ENCODE measurements around the gene HDAC4.
A peak's percentile ranks its signal among the peaks of the same experiment; 100 is the strongest.

HDAC4 gene

DNA sequence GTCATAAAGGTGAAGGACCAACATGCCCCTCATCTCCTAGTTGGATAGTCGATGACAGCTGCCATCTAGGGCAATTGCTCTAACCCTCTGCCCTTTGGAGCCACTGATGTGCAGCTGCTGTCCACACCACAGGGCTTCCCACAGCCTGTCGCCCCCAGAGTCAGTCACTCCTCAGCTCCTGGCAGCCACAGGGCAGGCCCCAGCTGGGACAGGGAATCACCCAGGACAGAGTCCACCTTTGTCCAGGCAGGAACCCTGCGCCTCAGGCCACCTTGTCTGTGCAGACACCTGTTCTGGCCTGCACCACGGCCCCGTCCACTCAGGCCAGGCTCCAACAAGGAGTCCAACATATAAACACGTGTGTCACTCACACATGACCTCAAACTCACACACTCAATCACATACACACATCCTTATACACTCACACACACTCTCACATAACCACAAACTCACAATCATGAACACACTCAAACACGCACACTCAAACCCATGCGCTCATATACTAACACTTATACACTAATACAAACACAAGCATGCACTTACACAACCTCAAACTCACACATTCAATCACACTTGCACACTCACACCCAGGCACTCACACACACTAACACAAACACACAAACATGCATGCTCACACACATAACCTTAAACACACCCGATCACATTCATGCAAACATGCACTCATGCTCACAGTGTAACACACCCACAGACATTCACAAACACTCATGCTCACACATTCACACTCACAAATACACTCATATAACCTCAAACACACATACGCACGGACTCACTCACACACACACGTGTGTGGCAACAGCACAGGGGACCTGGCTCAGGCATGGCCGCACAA lies 29.7 kb downstream of the HDAC4 start:
- DNase-seq (ENCODE audit: low read depth, low spot score), result no peak

GRCh38 chr2:239370403-239370802 lies 30.4 kb downstream of the HDAC4 start:
- no peak for DNase-seq (ENCODE audit: low read depth, low spot score)

- peak; percentile 16 for DNase-seq (ENCODE audit: low read depth, low spot score)
Measured at GRCh38 chr2:239369631-239370161, 31.1 kb downstream of the HDAC4 start.

DNA sequence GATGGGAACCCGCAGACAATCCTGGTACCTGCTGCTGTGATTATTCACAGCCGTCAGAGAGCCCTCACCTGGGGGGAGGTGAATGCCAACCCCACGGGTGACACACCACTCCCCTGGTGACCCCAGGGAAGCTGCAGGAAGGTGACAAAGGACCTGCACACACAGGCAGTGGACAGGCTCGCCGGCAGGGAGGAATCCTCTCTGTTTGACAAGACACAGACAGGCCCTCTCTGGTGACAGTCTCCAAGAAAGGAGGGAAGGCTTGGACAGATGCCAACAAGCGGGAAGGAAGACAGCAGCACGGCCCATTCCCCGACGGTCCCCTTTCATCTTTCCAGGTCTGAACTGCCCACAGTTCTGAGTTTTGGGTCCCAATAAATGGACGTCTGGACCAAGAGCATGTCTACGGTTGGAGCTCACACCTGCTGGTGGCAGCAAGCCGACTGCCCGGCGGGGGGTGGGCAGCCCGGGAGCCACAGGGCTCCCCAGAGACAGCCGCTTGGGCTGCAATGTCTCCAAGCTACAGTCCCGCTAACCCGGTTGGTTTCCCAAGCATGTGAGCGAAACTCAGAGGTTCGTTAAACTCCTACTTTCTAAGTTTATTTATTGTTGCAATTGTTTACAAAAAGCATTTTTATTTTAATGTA lies 31.8 kb downstream of the HDAC4 start:
- no peak for DNase-seq (ENCODE audit: low read depth, low spot score)

GRCh38 chr2:239368321-239368720 lies 32.5 kb downstream of the HDAC4 start:
- no peak for DNase-seq (ENCODE audit: low read depth, low spot score)

- DNase-seq (ENCODE audit: low read depth, low spot score), result no peak
Measured at GRCh38 chr2:239366740-239367139, 34.1 kb downstream of the HDAC4 start.

DNA sequence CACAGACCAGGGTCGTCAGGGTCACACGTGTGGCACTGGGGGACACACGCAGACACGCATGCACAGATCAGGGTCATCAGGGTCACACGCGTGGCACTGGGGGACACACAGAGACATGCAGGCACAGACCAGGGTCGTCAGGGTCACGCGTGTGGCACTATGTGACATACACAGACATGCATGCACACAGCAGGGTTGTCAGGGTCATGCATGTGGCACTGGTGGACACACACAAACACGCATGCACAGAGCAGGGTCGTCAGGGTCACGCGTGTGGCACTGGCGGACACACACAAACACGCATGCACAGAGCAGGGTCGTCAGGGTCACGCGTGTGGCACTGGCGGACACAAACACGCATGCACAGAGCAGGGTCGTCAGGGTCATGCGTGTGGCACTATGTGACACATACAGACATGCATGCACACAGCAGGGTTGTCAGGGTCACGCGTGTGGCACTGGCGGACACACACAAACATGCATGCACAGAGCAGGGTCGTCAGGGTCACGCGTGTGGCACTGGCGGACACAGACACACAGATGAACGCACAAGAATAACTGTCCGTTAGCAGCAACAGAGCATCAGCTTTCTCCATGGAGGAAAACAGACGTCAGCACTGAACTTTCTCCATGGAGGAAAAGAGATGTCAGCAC lies 34.9 kb downstream of the HDAC4 start:
- DNase-seq (ENCODE audit: low read depth, low spot score), result no peak

DNA sequence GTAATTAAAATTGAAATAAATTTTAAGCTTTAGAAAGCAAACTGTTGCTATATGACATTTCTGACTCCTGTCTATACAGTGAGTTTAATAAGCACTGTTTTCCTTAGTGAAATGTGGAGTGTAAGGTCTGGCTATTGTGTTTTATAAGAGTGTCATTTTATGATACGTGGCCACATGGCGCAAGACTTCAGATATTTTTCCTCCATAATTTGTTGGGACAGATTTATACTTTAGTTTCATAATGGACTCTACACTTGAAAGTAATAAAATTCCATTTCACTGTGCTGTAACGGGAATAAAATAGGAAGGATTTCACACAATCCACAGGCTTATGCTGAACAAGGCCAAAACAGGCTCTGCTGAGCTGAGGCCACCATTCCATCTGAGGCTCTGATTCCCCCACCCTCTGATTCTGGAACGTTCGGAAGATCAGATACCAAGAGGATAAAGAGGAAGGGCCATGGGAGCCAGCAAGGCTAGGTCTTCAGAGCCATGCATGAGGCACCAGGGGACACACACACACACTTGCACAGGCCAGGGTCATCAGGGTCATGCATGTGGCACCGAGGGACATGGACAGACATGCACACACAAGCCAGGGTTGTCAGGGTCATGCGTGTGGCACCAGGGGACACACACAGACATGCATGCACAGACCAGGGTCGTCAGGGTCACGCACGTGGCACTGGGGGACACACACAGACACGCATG lies 35.6 kb downstream of the HDAC4 start:
- DNase-seq (ENCODE audit: low read depth, low spot score), result no peak

DNA sequence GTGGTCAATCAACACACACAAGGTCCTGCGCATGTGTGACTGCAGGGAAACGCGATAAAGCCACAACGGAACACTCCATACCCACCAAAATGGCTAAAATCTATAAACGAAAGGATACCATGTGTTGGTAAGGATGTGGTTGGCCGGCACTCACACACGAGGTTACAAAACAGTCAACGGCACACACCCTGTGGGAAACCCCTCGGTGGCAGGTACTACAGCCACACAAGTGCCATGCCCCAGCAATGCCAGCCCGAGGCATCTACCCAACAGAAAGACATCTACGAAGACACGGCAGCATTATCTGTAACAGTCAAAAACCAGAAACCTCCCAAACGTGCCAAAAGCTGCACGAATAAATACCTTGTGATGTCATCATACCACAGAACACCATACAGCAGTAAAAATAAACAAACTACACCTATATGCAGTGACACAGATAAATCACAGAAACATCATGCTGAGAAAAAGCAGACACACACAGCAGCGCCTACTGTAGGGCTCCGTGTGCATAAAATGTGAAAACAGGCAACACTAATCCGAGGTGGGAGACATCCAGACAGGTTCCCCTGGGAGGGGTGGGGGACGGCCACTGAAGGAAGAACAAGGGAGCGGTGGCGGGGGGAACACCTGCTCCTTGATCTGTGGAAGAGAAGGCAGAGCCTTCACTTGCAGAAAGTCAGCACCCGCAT lies 36.7 kb downstream of the HDAC4 start:
- no peak for DNase-seq (ENCODE audit: low read depth, low spot score)

- no peak for DNase-seq (ENCODE audit: low read depth, low spot score)
Measured at GRCh38 chr2:239362507-239362906, 38.3 kb downstream of the HDAC4 start.

GRCh38 chr2:239361311-239361642 lies 39.5 kb downstream of the HDAC4 start:
- DNase-seq (ENCODE audit: low read depth, low spot score), result no peak

GRCh38 chr2:239360421-239361310 lies 40.2 kb downstream of the HDAC4 start:
- DNase-seq (ENCODE audit: low read depth, low spot score), result no peak

GRCh38 chr2:239360008-239360407 lies 40.8 kb downstream of the HDAC4 start:
- no peak for DNase-seq (ENCODE audit: low read depth, low spot score)

DNA sequence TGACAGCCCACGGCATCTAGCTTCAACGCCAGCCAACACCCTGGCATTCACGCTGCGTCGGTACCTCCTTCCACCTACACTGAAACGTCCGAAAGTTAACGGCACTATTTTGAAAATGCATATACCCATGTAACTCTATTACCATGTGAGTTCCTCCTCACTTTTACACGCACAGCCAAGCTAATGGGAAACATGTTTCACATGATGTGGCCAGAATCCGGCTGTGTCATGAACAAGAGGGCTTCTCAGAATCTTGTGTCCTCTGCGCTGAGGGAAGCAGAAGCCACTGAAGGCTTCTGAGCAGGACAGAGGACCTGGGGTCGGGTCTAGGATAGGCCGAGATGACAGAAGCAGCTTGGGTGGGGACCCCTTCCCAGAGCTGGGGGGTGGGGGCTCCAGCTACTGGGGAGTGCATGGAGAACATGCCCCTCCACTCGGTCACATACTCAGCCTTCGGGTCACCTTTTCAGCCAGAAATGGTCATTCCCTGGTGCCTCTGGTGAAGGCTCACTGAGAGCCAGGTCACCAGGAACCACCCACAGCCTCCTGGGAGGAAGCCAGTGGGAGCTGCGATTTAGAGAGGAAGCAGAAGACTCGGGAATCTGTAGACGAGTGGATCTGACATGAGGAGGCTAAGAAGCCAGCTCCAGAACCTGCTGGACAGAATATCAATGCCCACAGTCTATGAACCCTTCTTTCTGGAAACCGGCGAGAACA lies 41.5 kb downstream of the HDAC4 start:
- no peak for DNase-seq (ENCODE audit: low read depth, low spot score)

DNA sequence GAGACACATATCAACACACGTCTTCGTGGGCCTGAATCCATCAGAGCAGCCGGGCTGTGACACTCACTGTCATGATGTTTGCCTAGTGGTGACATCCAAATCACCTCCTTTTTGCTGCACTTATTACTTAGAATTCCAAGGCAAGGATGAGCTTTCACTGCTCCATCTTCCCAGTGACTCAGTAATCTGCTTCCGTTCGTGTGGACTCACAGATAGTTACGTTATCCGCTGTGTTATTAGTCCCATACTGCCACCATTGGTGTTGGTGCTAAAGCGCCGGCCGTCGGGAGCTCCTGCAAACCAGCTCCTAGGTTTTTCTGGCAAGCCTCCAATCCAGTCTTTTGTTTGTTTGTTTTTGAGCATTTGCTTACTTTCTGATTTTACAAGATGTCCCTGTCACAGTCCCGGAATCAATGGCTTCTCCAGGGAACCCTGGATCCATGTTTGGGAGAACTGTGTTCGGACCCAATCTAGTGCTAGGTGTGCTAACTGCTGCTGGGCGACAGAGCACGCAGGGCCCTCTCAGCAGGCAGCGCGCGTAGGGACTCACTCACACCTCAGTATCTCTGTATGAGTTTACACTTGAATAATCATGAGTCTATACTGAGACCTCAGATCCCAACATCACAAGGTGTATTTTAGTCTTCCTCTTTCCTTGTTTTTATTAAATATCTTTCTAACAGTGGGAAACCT lies 42.6 kb downstream of the HDAC4 start:
- no peak for DNase-seq (ENCODE audit: low read depth, low spot score)

- DNase-seq (ENCODE audit: low read depth, low spot score), result no peak
Measured at GRCh38 chr2:239355724-239356123, 45.1 kb downstream of the HDAC4 start.

GRCh38 chr2:239355139-239355538 lies 45.7 kb downstream of the HDAC4 start:
- DNase-seq (ENCODE audit: low read depth, low spot score), result no peak

- no peak for DNase-seq (ENCODE audit: low read depth, low spot score)
Measured at GRCh38 chr2:239354791-239355136, 46.1 kb downstream of the HDAC4 start.

DNA sequence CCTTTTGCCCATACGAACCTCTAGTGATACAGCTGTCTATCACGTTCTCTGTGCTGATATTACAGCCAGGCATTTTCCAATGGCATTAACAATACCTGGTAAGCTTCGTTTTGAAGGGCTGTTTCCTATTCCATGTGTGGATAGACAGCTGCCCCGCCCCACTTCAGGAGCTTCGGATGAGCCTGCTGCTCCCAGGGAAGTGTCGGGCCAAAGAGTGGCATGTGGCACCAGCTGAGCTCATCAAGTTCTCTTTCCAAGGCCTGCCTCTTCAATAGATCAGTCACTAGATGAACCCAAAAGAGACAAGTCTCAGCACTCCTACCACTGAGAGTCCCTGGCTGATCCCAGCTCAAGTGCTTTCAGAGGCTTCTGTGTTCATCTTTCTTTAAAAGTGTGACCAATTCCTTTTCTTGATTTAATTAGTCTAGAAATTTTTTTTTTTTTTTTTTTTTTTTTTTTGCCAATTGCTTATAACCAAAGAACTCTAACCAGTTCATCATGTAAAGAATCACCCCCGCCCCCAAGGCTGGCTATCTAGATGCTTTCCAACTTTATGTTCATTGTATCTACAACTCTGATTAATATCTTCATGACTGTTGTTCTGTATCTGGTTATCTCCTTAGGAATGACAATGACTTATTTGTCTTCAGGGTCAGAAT lies 46.6 kb downstream of the HDAC4 start:
- no peak for DNase-seq (ENCODE audit: low read depth, low spot score)
